Testis (tissue), 2 donors: ENCODE results near the gene SLC6A7.

Experiments used
- POLR2A ChIP-seq: fragments of 450-650 bp; IDR thresholded peaks from one replicate; pipeline ENCODE4 v1.6.1; 2017; ENCODE audit warnings: antibody characterized with exemption, mild to moderate bottlenecking, moderate library complexity
- TF ChIP-seq, protein P1 (sequence below), 3 experiments: fragments of 450-650 bp in 2 of 3; fragments of 200-600 bp in 1 of 3; sonication (generic) in 1 of 3; IDR thresholded peaks; one replicate each; pipeline ENCODE4 v1.5.1; 2016 to 2019; ENCODE audit warnings: antibody characterized with exemption in 3 of 3, mild to moderate bottlenecking in 2 of 3, moderate library complexity in 1 of 3

DNA sequence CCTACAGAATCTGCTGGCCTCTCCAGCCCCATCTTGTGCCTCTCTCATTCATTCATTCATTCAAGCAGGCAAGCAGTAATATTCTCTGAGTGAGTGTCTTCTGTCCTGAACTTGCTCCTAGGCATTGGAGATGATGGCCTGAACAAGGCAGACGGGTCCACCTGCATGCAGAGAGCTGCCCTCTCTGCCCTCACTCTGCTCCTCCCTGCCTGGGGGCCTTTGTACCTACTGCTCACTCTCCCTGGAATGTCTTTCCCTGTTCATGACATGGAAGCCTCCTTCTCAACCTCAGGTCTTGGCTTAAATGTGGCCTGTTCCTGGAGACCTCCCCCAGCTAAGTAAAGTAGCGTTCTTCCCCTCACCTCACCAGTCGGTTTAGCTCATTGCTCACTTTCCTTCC lies 16.7 kb upstream of the SLC6A7 start:
- TF ChIP-seq POLR2A: no peak
- TF ChIP-seq, protein P1, sequence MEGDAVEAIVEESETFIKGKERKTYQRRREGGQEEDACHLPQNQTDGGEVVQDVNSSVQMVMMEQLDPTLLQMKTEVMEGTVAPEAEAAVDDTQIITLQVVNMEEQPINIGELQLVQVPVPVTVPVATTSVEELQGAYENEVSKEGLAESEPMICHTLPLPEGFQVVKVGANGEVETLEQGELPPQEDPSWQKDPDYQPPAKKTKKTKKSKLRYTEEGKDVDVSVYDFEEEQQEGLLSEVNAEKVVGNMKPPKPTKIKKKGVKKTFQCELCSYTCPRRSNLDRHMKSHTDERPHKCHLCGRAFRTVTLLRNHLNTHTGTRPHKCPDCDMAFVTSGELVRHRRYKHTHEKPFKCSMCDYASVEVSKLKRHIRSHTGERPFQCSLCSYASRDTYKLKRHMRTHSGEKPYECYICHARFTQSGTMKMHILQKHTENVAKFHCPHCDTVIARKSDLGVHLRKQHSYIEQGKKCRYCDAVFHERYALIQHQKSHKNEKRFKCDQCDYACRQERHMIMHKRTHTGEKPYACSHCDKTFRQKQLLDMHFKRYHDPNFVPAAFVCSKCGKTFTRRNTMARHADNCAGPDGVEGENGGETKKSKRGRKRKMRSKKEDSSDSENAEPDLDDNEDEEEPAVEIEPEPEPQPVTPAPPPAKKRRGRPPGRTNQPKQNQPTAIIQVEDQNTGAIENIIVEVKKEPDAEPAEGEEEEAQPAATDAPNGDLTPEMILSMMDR (IDR thresholded peaks at IDR 0.05): no peak
